Measurements from ENCODE around the gene POU3F3. TPM values are rescaled to one million over a fixed set of nuclear protein-coding genes. Genes with fewer than 3 reads are reported as not detected.
A peak's percentile ranks its signal among the peaks of the same experiment; 100 is the strongest.

The POU3F3 gene
- total and polyA plus RNA-seq, 4 experiments from 2014 or later, result not detected

- peaks cover 28 to 33% of the 10 kb centered on the region in 2 donors for H3K27me3 Mint-ChIP-seq
These were observed 12.9 kb upstream of the POU3F3 start for GRCh38 chr2:104840893-104841585.

GRCh38 chr2:104841744-104842143 is 12.2 kb upstream of the POU3F3 start:
- Mint-ChIP-seq H3K9me3 (peaks cover 0 to 4% (median 1%) of the 10 kb centered on the region in 8 donors), H3K36me3 (peaks cover 0 to 3% of the 10 kb centered on the region in 2 donors), H3K27ac (no peak overlapping the region), H3K27me3 (peaks cover 34 to 39% of the 10 kb centered on the region in 2 donors), H3K4me3 (peak overlapping the region in 2 of 8 donors; percentile 22 to 43), H3K4me1 (peaks cover 3 to 12% (median 8%) of the 10 kb centered on the region in 4 donors)
- Histone ChIP-seq H3K36me3 (ENCODE audit: insufficient read depth, low read length) (no peaks in the 10 kb centered on the region), H3K4me1 (ENCODE audit: insufficient read depth, low read length) (no peaks in the 10 kb centered on the region), H3K9me3 (ENCODE audit: control insufficient read depth in 1 of 2, low read length in 2 of 2) (no peaks in the 10 kb centered on the region), H3K27ac (ENCODE audit: low read depth, low read length) (no peak overlapping the region), H3K4me3 (ENCODE audit: low read length in 2 of 2) (no peak overlapping the region), H3K27me3 (ENCODE audit: insufficient read depth, low read length) (peaks cover 20% of the 10 kb centered on the region)
- POLR2A ChIA-PET (ENCODE audit: partially characterized antibody), result no interaction called here
- no peak for DNase-seq
- intact Hi-C loops (cut with micrococcal nuclease), result no loop called here
- CTCF ChIA-PET (ENCODE audit: partially characterized antibody), result interaction anchor here (2.5 kb wide), 1 partner anchor 8 kb away, joined by 7 read pairs; no protein-coding TSS in a partner anchor

More at GRCh38 chr2:104840893-104841585, 12.9 kb upstream of the POU3F3 start:
- no peaks in the 10 kb centered on the region for H3K36me3 ChIP-seq (ENCODE audit: insufficient read depth, low read length)
- H3K27ac Mint-ChIP-seq, result no peak overlapping the region
- intact Hi-C loops (cut with micrococcal nuclease), result no loop called here
- H3K9me3 Mint-ChIP-seq, result peaks cover 0 to 4% (median 0%) of the 10 kb centered on the region in 8 donors
- no peak for DNase-seq
- peaks cover 3 to 12% (median 8%) of the 10 kb centered on the region in 4 donors for H3K4me1 Mint-ChIP-seq
- no peaks in the 10 kb centered on the region for H3K4me1 ChIP-seq (ENCODE audit: insufficient read depth, low read length)
- ChIA-PET POLR2A (ENCODE audit: partially characterized antibody) (no interaction called here), CTCF (ENCODE audit: partially characterized antibody) (interaction anchor here (2.5 kb wide), 1 partner anchor 9 kb away, joined by 7 read pairs; no protein-coding TSS in a partner anchor)
- no peak overlapping the region for H3K4me3 Mint-ChIP-seq
- peaks cover 20% of the 10 kb centered on the region for H3K27me3 ChIP-seq (ENCODE audit: insufficient read depth, low read length)
- no peak overlapping the region for H3K4me3 ChIP-seq (ENCODE audit: low read length in 2 of 2)
- H3K9me3 ChIP-seq (ENCODE audit: control insufficient read depth in 1 of 2, low read length in 2 of 2), result no peaks in the 10 kb centered on the region
- H3K36me3 Mint-ChIP-seq, result peaks cover 0 to 3% of the 10 kb centered on the region in 2 donors
- no peak overlapping the region for H3K27ac ChIP-seq (ENCODE audit: low read depth, low read length)

- H3K36me3 Mint-ChIP-seq, result peaks cover 0 to 3% of the 10 kb centered on the region in 2 donors
- H3K4me1 ChIP-seq (ENCODE audit: insufficient read depth, low read length), result no peaks in the 10 kb centered on the region
- ChIA-PET POLR2A (ENCODE audit: partially characterized antibody) (no interaction called here), CTCF (ENCODE audit: partially characterized antibody) (no interaction called here)
- no peak for DNase-seq
- no peaks in the 10 kb centered on the region for H3K36me3 ChIP-seq (ENCODE audit: insufficient read depth, low read length)
- H3K4me3 Mint-ChIP-seq, result peak overlapping the region in 6 of 8 donors; percentile 11 to 67 (median 30)
- no peaks in the 10 kb centered on the region for H3K9me3 ChIP-seq (ENCODE audit: control insufficient read depth in 1 of 2, low read length in 2 of 2)
- no peak overlapping the region for H3K4me3 ChIP-seq (ENCODE audit: low read length in 2 of 2)
- H3K27ac ChIP-seq (ENCODE audit: low read depth, low read length), result no peak overlapping the region
- H3K9me3 Mint-ChIP-seq, result peaks cover 0 to 4% (median under 1%) of the 10 kb centered on the region in 8 donors
- peaks cover 59 to 60% of the 10 kb centered on the region in 2 donors for H3K27me3 Mint-ChIP-seq
- peak overlapping the region in 3 of 7 donors; percentile 10 to 53 (median 14) for H3K27ac Mint-ChIP-seq
- peaks cover 33% of the 10 kb centered on the region for H3K27me3 ChIP-seq (ENCODE audit: insufficient read depth, low read length)
- intact Hi-C loops (cut with micrococcal nuclease), result no loop called here
- H3K4me1 Mint-ChIP-seq, result peaks cover 5 to 12% (median 9%) of the 10 kb centered on the region in 4 donors
These were observed 8.9 kb upstream of the POU3F3 start for GRCh38 chr2:104844807-104845551.

- peaks cover 38% of the 10 kb centered on the region for H3K27me3 ChIP-seq (ENCODE audit: insufficient read depth, low read length)
- no peaks in the 10 kb centered on the region for H3K9me3 ChIP-seq (ENCODE audit: control insufficient read depth in 1 of 2, low read length in 2 of 2)
- no peak overlapping the region for H3K4me3 ChIP-seq (ENCODE audit: low read length in 2 of 2)
- Mint-ChIP-seq H3K4me1 (peaks cover 5 to 13% (median 9%) of the 10 kb centered on the region in 4 donors), H3K4me3 (peak overlapping the region in 6 of 8 donors; percentile 11 to 67 (median 30)), H3K27ac (peak overlapping the region in 2 of 7 donors; percentile 10 to 14), H3K27me3 (peaks cover 64 to 65% of the 10 kb centered on the region in 2 donors), H3K36me3 (peaks cover 0 to 3% of the 10 kb centered on the region in 2 donors), H3K9me3 (peaks cover 0 to 4% (median under 1%) of the 10 kb centered on the region in 8 donors)
- POLR2A ChIA-PET (ENCODE audit: partially characterized antibody), result no interaction called here
- no peak for DNase-seq
- H3K27ac ChIP-seq (ENCODE audit: low read depth, low read length), result no peak overlapping the region
- intact Hi-C loops (cut with micrococcal nuclease), result no loop called here
- H3K4me1 ChIP-seq (ENCODE audit: insufficient read depth, low read length), result no peaks in the 10 kb centered on the region
- H3K36me3 ChIP-seq (ENCODE audit: insufficient read depth, low read length), result no peaks in the 10 kb centered on the region
- CTCF ChIA-PET (ENCODE audit: partially characterized antibody), result no interaction called here
These were observed 8.4 kb upstream of the POU3F3 start for GRCh38 chr2:104845552-104845931.

- H3K4me1 Mint-ChIP-seq, result peaks cover 7 to 16% (median 10%) of the 10 kb centered on the region in 4 donors
- Histone ChIP-seq H3K4me1 (ENCODE audit: insufficient read depth, low read length) (no peaks in the 10 kb centered on the region), H3K27me3 (ENCODE audit: insufficient read depth, low read length) (peaks cover 44% of the 10 kb centered on the region), H3K9me3 (ENCODE audit: control insufficient read depth in 1 of 2, low read length in 2 of 2) (no peaks in the 10 kb centered on the region), H3K4me3 (ENCODE audit: low read length in 2 of 2) (no peak overlapping the region), H3K27ac (ENCODE audit: low read depth, low read length) (no peak overlapping the region), H3K36me3 (ENCODE audit: insufficient read depth, low read length) (no peaks in the 10 kb centered on the region)
- CTCF ChIA-PET (ENCODE audit: partially characterized antibody), result no interaction called here
- POLR2A ChIA-PET (ENCODE audit: partially characterized antibody), result no interaction called here
- peaks cover 0 to 3% of the 10 kb centered on the region in 2 donors for H3K36me3 Mint-ChIP-seq
- H3K27ac Mint-ChIP-seq, result no peak overlapping the region
- no peak overlapping the region for H3K4me3 Mint-ChIP-seq
- intact Hi-C loops (cut with micrococcal nuclease), result no loop called here
- H3K9me3 Mint-ChIP-seq, result peaks cover 0 to 10% (median under 1%) of the 10 kb centered on the region in 8 donors
- DNase-seq, result no peak
- H3K27me3 Mint-ChIP-seq, result peaks cover 68 to 70% of the 10 kb centered on the region in 2 donors
These were observed 7.7 kb upstream of the POU3F3 start for GRCh38 chr2:104845946-104846785.

- no peaks in the 10 kb centered on the region for H3K9me3 ChIP-seq (ENCODE audit: control insufficient read depth in 1 of 2, low read length in 2 of 2)
- H3K4me1 ChIP-seq (ENCODE audit: insufficient read depth, low read length), result peaks cover 6% of the 10 kb centered on the region
- peaks cover 0 to 11% (median 1%) of the 10 kb centered on the region in 8 donors for H3K9me3 Mint-ChIP-seq
- DNase-seq, result no peak
- H3K27ac ChIP-seq (ENCODE audit: low read depth, low read length), result no peak overlapping the region
- no peak overlapping the region for H3K27ac Mint-ChIP-seq
- H3K36me3 Mint-ChIP-seq, result peaks cover 0 to 3% of the 10 kb centered on the region in 2 donors
- no peak overlapping the region for H3K4me3 ChIP-seq (ENCODE audit: low read length in 2 of 2)
- H3K4me1 Mint-ChIP-seq, result peaks cover 9 to 23% (median 15%) of the 10 kb centered on the region in 4 donors
- peaks cover 64 to 70% of the 10 kb centered on the region in 2 donors for H3K27me3 Mint-ChIP-seq
- POLR2A ChIA-PET (ENCODE audit: partially characterized antibody), result no interaction called here
- H3K36me3 ChIP-seq (ENCODE audit: insufficient read depth, low read length), result no peaks in the 10 kb centered on the region
- H3K27me3 ChIP-seq (ENCODE audit: insufficient read depth, low read length), result peaks cover 50% of the 10 kb centered on the region
- intact Hi-C loops (cut with micrococcal nuclease), result no loop called here
- CTCF ChIA-PET (ENCODE audit: partially characterized antibody), result no interaction called here
- H3K4me3 Mint-ChIP-seq, result no peak overlapping the region
These were observed 6.9 kb upstream of the POU3F3 start for GRCh38 chr2:104846786-104847585.

Data from CD4-positive, alpha-beta memory T cell (primary cell).